Prostate gland (tissue), 2 donors: ENCODE measurements around the gene ACTL7B. TPM values are rescaled to one million over a fixed set of nuclear protein-coding genes. Genes with fewer than 3 reads are reported as not detected.

Experiments
- DNase-seq: peaks from one replicate; pipeline ENCODE4 v3.0.0-alpha.2; 2019; ENCODE audit warnings: low spot score
- H3K27ac ChIP-seq, 2 donors: fragments of 200-600 bp; sonication (generic); 2 replicates each; pipeline ENCODE4 v1.5.1; 2017 to 2019
- H3K27me3 ChIP-seq: fragments of 200-600 bp; sonication (generic); replicated peaks from 2 replicates; pipeline ENCODE4 v1.5.1; 2019; ENCODE audit not compliant: insufficient read depth
- H3K36me3 ChIP-seq, 2 donors: fragments of 200-600 bp; sonication (generic); 1 replicate in 1 of 2; 2 replicates in 1 of 2; pipeline versions ENCODE4 v1.5.1 to v1.8.1; 2017 to 2019
- H3K4me1 ChIP-seq: fragments of 200-600 bp; sonication (generic); replicated peaks from 2 replicates; pipeline ENCODE4 v1.5.1; 2019
- H3K4me3 ChIP-seq, 2 donors: fragments of 200-600 bp; sonication (generic); 2 replicates each; pipeline ENCODE4 v1.5.1; 2017 to 2019
- H3K9me3 ChIP-seq: fragments of 200-600 bp; sonication (generic); 2 replicates; pipeline ENCODE4 v1.5.1; 2017
- POLR2A ChIP-seq: fragments of 450-650 bp; IDR thresholded peaks from one replicate; pipeline ENCODE4 v1.6.1; 2016; ENCODE audit warnings: antibody characterized with exemption, mild to moderate bottlenecking
- POLR2AphosphoS5 ChIP-seq: sonication (generic); formaldehyde crosslinking; IDR thresholded peaks from one replicate; pipeline ENCODE4 v1.6.1; 2017; ENCODE audit warnings: antibody characterized with exemption
- WGBS: methylation state at CpG from one replicate; pipeline ENCODE4 v1.1.5; 2018; 5-methylcytosine and 5-hydroxymethylcytosine counted together
- intact Hi-C: fragments of 100-400 bp; cut with DNase I; formaldehyde crosslinking; loops from one replicate; pipeline ENCODE4 v1.14.2; 2022
- total RNA-seq, 2 donors: library from RNA; depleted of rRNA; stranded (reverse); fragments of >200 nt; gene quantifications; one replicate each; pipeline ENCODE4 v1.1.0, GENCODE V29; 2016
- TF ChIP-seq, protein P1 (sequence below), 4 experiments: fragments of 200-600 bp in 2 of 4; fragments of 450-650 bp in 2 of 4; sonication (generic) in 2 of 4; IDR thresholded peaks; 1 replicate in 3 of 4; 2 replicates in 1 of 4; pipeline ENCODE4 v1.5.1; 2016 to 2019; ENCODE audit warnings: antibody characterized with exemption in 4 of 4, mild to moderate bottlenecking in 2 of 4, moderate library complexity in 2 of 4

Gene ACTL7B
- total RNA-seq, 2 donors from 2014 or later: 11.1 TPM; not detected in 1

DNA sequence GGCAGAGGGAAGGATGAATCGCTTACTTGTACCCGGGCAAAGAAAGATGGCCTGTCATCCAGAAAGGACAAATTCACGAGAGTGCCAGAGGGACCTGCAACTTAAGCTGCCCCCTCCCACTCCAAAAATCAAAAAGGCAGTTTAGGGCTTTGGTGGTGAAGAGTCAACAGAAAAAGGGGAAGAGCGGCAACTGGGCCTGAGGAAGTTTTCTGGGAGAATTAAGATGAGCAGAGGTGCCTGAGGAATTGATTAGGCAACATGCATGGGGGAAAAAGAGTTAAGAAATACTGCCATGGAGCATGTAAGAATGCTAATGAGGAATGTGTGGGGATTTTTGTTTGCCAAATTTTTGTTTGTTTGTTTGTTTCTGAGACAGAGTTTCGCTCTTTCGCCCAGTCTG is 1.8 kb upstream of the ACTL7B start:
- Histone ChIP-seq H3K27me3 (no peaks in the 10 kb centered on the region), H3K4me1 (no peaks in the 10 kb centered on the region), H3K9me3 (no peaks in the 10 kb centered on the region), H3K27ac (no peak overlapping the region), H3K4me3 (no peak overlapping the region), H3K36me3 (no peaks in the 10 kb centered on the region)
- intact Hi-C loops: no loop called here
- no peak for TF ChIP-seq POLR2AphosphoS5
- no peak for TF ChIP-seq POLR2A
- TF ChIP-seq, protein P1, sequence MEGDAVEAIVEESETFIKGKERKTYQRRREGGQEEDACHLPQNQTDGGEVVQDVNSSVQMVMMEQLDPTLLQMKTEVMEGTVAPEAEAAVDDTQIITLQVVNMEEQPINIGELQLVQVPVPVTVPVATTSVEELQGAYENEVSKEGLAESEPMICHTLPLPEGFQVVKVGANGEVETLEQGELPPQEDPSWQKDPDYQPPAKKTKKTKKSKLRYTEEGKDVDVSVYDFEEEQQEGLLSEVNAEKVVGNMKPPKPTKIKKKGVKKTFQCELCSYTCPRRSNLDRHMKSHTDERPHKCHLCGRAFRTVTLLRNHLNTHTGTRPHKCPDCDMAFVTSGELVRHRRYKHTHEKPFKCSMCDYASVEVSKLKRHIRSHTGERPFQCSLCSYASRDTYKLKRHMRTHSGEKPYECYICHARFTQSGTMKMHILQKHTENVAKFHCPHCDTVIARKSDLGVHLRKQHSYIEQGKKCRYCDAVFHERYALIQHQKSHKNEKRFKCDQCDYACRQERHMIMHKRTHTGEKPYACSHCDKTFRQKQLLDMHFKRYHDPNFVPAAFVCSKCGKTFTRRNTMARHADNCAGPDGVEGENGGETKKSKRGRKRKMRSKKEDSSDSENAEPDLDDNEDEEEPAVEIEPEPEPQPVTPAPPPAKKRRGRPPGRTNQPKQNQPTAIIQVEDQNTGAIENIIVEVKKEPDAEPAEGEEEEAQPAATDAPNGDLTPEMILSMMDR (IDR thresholded peaks at IDR 0.05): no peak
- 90% methylated on average over 6 of the region's 6 CpGs for WGBS
- DNase-seq: no peak

DNA sequence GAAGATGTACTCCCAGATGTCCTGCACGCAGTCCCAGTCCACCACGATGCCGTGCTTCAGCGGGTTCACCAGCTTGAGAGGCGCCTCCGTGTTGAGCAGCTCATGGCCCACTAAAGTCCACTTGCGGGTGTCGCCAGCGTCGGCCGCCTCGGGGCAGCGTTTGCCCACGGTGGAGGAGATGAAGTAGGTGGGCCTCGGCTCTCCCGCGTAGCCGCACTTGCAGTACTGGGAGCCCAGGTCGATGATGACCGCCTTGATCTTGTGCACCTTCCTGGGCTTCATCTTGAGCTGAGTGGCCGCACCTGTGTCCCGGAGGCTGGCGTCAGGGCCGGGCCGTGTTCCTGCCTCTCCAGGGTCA is 278 bp downstream of the ACTL7B start:
- TF ChIP-seq POLR2A: no peak
- TF ChIP-seq POLR2AphosphoS5: no peak
- TF ChIP-seq, protein P1 (IDR thresholded peaks at IDR 0.05): no peak
- Histone ChIP-seq H3K27ac (no peak overlapping the region), H3K9me3 (no peaks in the 10 kb centered on the region), H3K27me3 (no peaks in the 10 kb centered on the region), H3K4me1 (no peaks in the 10 kb centered on the region), H3K36me3 (no peaks in the 10 kb centered on the region), H3K4me3 (no peak overlapping the region)
- intact Hi-C loops: no loop called here
- 97% methylated on average over 24 of the region's 25 CpGs for WGBS
- DNase-seq: no peak

DNA sequence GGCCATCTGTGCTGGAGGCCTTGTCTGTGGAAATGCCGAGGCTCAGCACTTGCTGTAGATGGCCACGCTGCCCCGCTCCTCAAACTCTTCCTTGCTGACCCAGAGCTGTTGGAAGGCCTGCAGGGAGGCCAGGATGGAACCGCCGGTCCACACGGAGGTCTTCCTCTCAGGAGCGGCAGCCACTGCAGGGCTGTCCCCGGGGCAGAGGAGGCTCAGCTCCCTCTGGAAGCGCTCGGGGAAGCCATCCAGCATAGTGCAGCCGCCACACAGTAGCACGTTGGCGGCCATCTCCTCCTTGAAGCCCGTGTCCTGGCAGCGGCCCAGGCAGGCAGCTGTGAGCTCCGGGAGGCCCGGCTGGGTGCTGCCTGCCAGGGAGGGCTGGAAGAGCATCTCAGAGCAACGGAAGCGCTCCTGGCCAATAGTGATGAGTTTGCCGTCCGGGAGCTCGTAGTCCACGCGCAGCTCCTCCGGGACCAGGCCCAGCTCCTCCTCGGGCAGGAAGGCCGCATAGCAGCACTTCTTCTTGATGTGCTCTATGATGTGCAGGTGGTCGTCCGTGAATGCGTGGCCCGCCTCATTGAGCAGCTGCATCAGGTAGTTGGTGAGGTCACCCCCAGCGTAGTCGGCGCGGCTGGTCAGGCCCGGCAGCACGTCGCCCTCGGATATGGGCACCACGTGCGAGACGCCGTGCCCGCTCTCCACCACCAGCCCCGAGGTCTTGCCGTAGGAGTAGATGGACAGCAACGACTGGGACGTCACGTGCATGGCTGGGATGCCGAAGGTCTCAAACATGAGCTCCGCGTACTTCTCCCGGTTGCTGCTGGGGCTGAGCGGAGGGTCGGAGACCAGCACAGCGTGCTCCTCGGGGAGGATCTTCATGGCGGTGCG is 901 bp downstream of the ACTL7B start:
- H3K9me3 ChIP-seq: no peaks in the 10 kb centered on the region
- H3K4me3 ChIP-seq: no peak overlapping the region
- WGBS: 93% methylated on average over 58 of the region's 59 CpGs
- no peak for DNase-seq
- H3K36me3 ChIP-seq: no peaks in the 10 kb centered on the region
- H3K27ac ChIP-seq: no peak overlapping the region
- no peaks in the 10 kb centered on the region for H3K4me1 ChIP-seq
- H3K27me3 ChIP-seq: no peaks in the 10 kb centered on the region
- intact Hi-C loops: no loop called here
- TF ChIP-seq POLR2AphosphoS5 (no peak), POLR2A (no peak)
- TF ChIP-seq, protein P1 (IDR thresholded peaks at IDR 0.05): no peak

DNA sequence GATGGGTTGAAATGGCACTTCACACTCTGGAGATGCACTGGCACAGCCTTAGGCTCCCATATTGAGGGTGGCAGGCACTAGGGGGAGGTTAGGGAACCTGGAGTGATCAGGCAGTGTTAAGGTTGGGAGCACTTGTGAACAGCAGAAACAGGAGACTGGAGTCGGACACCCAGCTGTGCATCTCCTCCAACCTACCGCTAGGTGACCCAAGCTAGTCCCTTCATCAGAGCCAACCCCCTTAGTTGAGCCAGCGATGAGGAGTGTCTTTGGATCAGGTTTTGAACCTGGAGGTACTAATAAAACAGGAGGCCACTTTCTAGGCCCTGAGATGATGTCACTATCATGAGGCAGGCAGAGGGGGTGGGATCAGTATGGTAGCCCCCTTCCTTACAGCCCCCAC is 1.7 kb downstream of the ACTL7B start:
- Histone ChIP-seq H3K4me3 (no peak overlapping the region), H3K27ac (no peak overlapping the region), H3K9me3 (no peaks in the 10 kb centered on the region), H3K36me3 (no peaks in the 10 kb centered on the region), H3K27me3 (no peaks in the 10 kb centered on the region), H3K4me1 (no peaks in the 10 kb centered on the region)
- 88% methylated on average over 3 of the region's 3 CpGs for WGBS
- intact Hi-C loops: no loop called here
- DNase-seq: no peak
- no peak for TF ChIP-seq POLR2AphosphoS5
- TF ChIP-seq, protein P1 (IDR thresholded peaks at IDR 0.05): no peak
- TF ChIP-seq POLR2A: no peak

DNA sequence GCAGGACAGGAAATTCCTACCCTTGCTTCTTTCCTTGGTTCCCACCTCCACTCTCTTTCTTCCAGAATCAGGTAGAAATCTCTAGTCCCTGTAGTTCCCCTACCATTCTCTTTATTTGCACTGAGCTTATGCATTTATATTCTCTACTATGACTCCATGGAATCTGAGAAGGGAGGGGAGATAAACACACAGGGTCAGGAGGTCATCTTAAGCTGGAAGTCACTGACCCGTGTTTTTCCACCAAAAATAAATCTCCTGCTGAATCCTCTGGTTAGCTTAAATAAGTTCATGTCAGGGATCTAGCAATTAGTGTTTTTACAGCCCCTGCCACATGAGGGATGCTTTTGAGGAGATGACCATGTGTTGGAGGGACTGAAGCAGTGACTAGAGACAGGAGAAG is 3.7 kb downstream of the ACTL7B start:
- TF ChIP-seq POLR2AphosphoS5: no peak
- TF ChIP-seq, protein P1 (IDR thresholded peaks at IDR 0.05): no peak
- no peak for TF ChIP-seq POLR2A
- no peaks in the 10 kb centered on the region for H3K9me3 ChIP-seq
- H3K4me3 ChIP-seq: no peak overlapping the region
- no peak for DNase-seq
- H3K36me3 ChIP-seq: no peaks in the 10 kb centered on the region
- H3K27me3 ChIP-seq: no peaks in the 10 kb centered on the region
- WGBS: 37% methylated on average over 1 of the region's 1 CpG
- intact Hi-C loops: no loop called here
- H3K27ac ChIP-seq: no peak overlapping the region
- no peaks in the 10 kb centered on the region for H3K4me1 ChIP-seq
